Psoas muscle (tissue), 8 donors: ENCODE measurements around the gene LINS1. TPM values are rescaled to one million over a fixed set of nuclear protein-coding genes. Genes with fewer than 3 reads are reported as not detected.
A peak's percentile ranks its signal among the peaks of the same experiment; 100 is the strongest.

Experiments
- ATAC-seq, 4 donors: fragments of 200-7000 bp; cut with Tn5 transposase; one replicate each; pipeline ENCODE4 v1.9.1; 2020; ENCODE audit warnings: moderate library complexity in 3 of 4, mild to moderate bottlenecking in 2 of 4
- DNase-seq, 2 donors: peaks; one replicate each; pipeline ENCODE4 v3.0.0-alpha.2; 2020
- H3K27ac ChIP-seq: fragments of 200-600 bp; one replicate; pipeline ENCODE4 v1.8.0; 2022
- H3K27me3 ChIP-seq, 3 donors: fragments of 200-600 bp in 1 of 3; one replicate each; pipeline versions ENCODE4 v1.6.1 to v1.8.0; 2013 to 2022; ENCODE audit warnings: low read length in 2 of 3, mild to moderate bottlenecking in 2 of 3, moderate library complexity in 1 of 3; ENCODE audit not compliant: insufficient read depth in 3 of 3
- H3K36me3 ChIP-seq, 2 donors: fragments of 200-600 bp in 1 of 2; one replicate each; pipeline versions ENCODE4 v1.6.1 to v1.8.0; 2013 to 2022; ENCODE audit warnings: low read depth in 1 of 2, mild to moderate bottlenecking in 1 of 2, moderate library complexity in 1 of 2; ENCODE audit not compliant: insufficient read depth in 1 of 2
- H3K4me1 ChIP-seq: fragments of 200-600 bp; one replicate; pipeline ENCODE4 v1.8.0; 2022
- H3K4me3 ChIP-seq: fragments of 200-600 bp; one replicate; pipeline ENCODE4 v1.8.0; 2022; ENCODE audit warnings: mild to moderate bottlenecking
- H3K9me3 ChIP-seq: fragments of 200-600 bp; one replicate; pipeline ENCODE4 v1.8.0; 2022
- WGBS, 3 donors: extraction: QIAGEN DNeasy Blood & Tissue Kit; methylation state at CpG; one replicate each; pipeline versions ENCODE4 v1.1.6 to v1.1.7; 2013; 5-methylcytosine and 5-hydroxymethylcytosine counted together
- intact Hi-C, 2 donors: fragments of 100-400 bp; cut with DNase I; formaldehyde crosslinking; loops; one replicate each; pipeline versions ENCODE4 v1.11.0 to v1.14.2; 2022
- polyA plus RNA-seq, 3 donors: library from polyadenylated mRNA; stranded (reverse); fragments of 200-250 nt; gene quantifications; one replicate each; pipeline ENCODE4 v1.2.3, GENCODE V29; 2013
- total RNA-seq, 4 donors: library from RNA; stranded (reverse); fragmentation: NEBNext Ultra II Directional in 2 of 4; extraction: Animal tissue kit (Norgen Biotek cat#: 25700) in 2 of 4; gene quantifications; one replicate each; pipeline versions ENCODE4 v1.2.1 to v1.2.4, GENCODE V29; 2021 to 2023
- TF ChIP-seq, protein P1 (sequence below): fragments of 200-600 bp; IDR thresholded peaks from one replicate; pipeline ENCODE4 v1.8.0; 2022; ENCODE audit warnings: antibody characterized with exemption
- donor health status: healthy with polysubstance abuse.
- donor health status: DM: no; HTN: no; CAD: no; lungs with moderate emphysema.
- donor health status: Bipolar disorder and iron deficiency.
- donor health status: healthy.
- donor health status: DM: yes; HTN: yes; CAD: no.
- donor health status: DM: no; HTN: no; CAD: no.
- donor health status: DM: no; HTN: no; CAD: no.
- donor health status: DM: yes; HTN: yes; CAD: no.

Gene LINS1
- total and polyA plus RNA-seq, 7 donors, result 4.3 to 15.1 (median 8.3) TPM

DNA sequence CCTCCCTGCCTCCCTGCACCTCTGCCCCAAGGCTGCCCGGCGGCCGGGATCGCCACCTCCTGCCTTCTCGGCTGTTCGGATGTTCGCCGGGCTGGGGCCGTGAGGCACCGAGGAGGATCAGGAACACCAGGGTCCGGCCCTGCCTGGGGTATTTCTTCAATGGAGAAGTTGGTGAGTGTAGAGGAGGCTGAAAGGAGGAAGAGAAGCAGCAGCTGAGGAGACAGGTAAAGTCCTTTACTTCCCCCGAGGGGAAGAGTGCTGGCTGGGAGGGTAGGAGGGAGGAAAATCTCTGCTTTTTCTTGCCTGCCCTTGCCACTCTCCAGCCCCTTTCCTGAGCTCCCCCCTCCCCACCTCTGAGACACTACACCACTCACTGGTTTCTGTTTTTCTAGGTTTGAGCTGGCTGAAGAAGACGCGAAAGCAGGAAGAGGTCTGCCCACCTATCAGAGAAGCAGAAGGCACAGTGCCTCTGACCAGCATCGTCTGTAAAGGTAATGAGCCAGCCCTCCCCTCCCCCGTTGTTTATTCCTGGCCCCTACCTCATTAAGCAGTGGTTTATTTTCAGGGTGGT lies 924 bp upstream of the LINS1 start:
- Histone ChIP-seq H3K36me3 (peaks cover 0 to 27% of the 10 kb centered on the region in 2 donors), H3K27ac (peak overlapping the region; percentile 84), H3K4me1 (peaks cover 24% of the 10 kb centered on the region), H3K9me3 (no peaks in the 10 kb centered on the region), H3K27me3 (no peaks in the 10 kb centered on the region), H3K4me3 (peak overlapping the region; percentile 98)
- ATAC-seq (no peak), DNase-seq (no peak)
- intact Hi-C loops, result loop anchor here in 1 of 2 donors (1.0 kb wide), 1 partner anchor 253 kb away; no protein-coding TSS in a partner anchor
- TF ChIP-seq, protein P1, sequence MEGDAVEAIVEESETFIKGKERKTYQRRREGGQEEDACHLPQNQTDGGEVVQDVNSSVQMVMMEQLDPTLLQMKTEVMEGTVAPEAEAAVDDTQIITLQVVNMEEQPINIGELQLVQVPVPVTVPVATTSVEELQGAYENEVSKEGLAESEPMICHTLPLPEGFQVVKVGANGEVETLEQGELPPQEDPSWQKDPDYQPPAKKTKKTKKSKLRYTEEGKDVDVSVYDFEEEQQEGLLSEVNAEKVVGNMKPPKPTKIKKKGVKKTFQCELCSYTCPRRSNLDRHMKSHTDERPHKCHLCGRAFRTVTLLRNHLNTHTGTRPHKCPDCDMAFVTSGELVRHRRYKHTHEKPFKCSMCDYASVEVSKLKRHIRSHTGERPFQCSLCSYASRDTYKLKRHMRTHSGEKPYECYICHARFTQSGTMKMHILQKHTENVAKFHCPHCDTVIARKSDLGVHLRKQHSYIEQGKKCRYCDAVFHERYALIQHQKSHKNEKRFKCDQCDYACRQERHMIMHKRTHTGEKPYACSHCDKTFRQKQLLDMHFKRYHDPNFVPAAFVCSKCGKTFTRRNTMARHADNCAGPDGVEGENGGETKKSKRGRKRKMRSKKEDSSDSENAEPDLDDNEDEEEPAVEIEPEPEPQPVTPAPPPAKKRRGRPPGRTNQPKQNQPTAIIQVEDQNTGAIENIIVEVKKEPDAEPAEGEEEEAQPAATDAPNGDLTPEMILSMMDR, result no peak
- WGBS, 3 donors, result 0 to 2% (median 1%) methylated on average over 11 to 16 of the region's 16 CpGs

DNA sequence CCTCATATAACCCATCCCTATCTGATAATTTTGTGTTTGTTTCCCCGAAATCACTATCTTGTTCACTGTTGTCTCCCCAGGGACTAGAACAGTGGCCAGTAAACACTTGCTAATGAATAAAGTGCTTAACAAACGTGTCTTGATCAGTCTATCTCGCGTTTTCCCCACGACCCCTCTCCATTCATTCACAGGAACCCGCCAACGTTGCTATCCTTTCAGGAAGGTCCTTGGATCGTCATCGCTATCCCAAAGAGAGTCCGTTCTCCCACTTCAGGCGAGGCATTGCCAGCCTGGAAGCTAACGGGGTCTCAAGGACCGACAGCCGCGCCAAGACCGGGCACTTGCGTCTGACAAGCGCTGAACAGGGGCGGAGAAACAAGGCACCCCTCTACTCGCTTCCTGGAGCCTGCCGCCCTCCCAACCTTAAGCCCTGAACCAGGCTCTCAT lies 344 bp downstream of the LINS1 start:
- no peaks in the 10 kb centered on the region for H3K27me3 ChIP-seq
- peak overlapping the region; percentile 98 for H3K4me3 ChIP-seq
- intact Hi-C loops, result loop anchor here in 1 of 2 donors (1.0 kb wide), 1 partner anchor 251 kb away; no protein-coding TSS in a partner anchor
- peak overlapping the region; percentile 84 for H3K27ac ChIP-seq
- peaks cover 0 to 24% of the 10 kb centered on the region in 2 donors for H3K36me3 ChIP-seq
- WGBS, 3 donors, result 0% methylated on average over 21 of the region's 21 CpGs
- TF ChIP-seq, protein P1, result no peak
- peaks cover 32% of the 10 kb centered on the region for H3K4me1 ChIP-seq
- peak in 3 of 4 donors; percentile 15 to 45 (median 19) for ATAC-seq
- H3K9me3 ChIP-seq, result no peaks in the 10 kb centered on the region
- no peak for DNase-seq

DNA sequence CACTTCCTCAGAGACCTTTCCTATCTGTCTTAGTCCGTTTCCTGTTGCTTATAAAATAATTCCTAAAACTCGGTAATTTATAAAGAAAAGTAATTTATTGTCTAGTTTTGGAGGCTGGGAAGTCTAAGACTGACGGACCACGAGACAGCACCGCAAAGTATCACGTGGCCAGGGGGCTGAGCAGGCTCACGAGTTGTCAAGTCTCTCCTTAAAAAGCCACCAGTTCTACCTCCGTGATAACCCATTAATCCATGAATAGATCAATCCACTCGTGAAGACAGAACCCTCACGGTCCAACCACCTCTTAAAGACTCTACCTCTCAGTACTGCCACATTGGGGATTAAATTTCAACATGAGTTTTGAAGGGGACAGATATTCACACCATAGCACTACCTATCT lies 821 bp downstream of the LINS1 start:
- TF ChIP-seq, protein P1, result no peak
- DNase-seq (no peak), ATAC-seq (no peak)
- Histone ChIP-seq H3K4me1 (peaks cover 33% of the 10 kb centered on the region), H3K27ac (peak overlapping the region; percentile 84), H3K36me3 (peaks cover 0 to 19% of the 10 kb centered on the region in 2 donors), H3K27me3 (no peaks in the 10 kb centered on the region), H3K9me3 (no peaks in the 10 kb centered on the region), H3K4me3 (peak overlapping the region; percentile 98)
- WGBS, 3 donors, result 0 to 1% (median 0%) methylated on average over 10 of the region's 10 CpGs
- intact Hi-C loops, result no loop called here

DNA sequence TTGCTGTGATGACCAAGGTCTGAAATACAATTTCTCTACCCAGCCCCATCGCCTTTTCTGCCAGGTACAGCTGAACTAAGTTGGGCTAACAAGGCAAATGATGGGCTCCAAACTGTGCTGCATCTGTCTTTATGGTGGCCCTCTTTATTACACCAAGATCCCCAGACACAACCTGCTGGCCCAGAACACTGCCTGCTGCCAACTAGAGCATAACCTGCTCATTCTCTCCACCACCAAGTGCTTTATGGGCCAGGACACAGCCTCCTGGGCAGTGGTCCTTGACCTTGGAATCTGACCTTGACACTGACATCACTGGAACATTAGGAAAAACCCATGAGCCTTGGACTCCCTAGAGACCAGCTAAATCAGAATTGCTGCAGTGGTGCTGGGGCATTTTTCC lies 3.3 kb downstream of the LINS1 start:
- intact Hi-C loops, result no loop called here
- Histone ChIP-seq H3K27ac (no peak overlapping the region), H3K4me1 (peaks cover 21% of the 10 kb centered on the region), H3K9me3 (no peaks in the 10 kb centered on the region), H3K36me3 (no peaks in the 10 kb centered on the region), H3K27me3 (no peaks in the 10 kb centered on the region), H3K4me3 (no peak overlapping the region)
- no peak for ATAC-seq
- no peak for DNase-seq
- WGBS, 3 donors, result 96 to 100% (median 100%) methylated on average over 1 of the region's 1 CpG
- TF ChIP-seq, protein P1, result no peak

DNA sequence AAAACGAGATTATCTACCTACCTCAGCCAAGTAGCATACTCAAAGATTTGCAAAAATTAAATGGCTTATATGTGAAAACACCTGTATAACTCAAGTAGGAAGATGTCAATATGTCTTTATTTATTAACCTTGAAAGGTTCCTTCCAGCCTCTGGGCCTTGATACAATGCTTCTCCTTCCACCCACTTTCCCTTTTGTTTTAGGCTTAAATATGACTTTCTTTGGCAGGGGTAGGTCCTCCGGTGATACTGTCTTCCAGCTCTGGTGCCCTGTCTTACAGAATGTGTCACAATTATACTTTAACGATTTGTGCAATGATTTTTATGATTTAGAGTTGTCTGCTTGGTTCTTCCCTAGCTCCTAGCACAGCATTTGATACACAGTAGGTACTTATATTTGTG lies 4.1 kb downstream of the LINS1 start:
- intact Hi-C loops, result no loop called here
- ATAC-seq (no peak), DNase-seq (no peak)
- Histone ChIP-seq H3K4me1 (peaks cover 17% of the 10 kb centered on the region), H3K9me3 (no peaks in the 10 kb centered on the region), H3K27ac (no peak overlapping the region), H3K36me3 (no peaks in the 10 kb centered on the region), H3K27me3 (no peaks in the 10 kb centered on the region), H3K4me3 (no peak overlapping the region)
- TF ChIP-seq, protein P1, result no peak
- WGBS, 3 donors, result 85 to 95% (median 92%) methylated on average over 3 of the region's 3 CpGs
